Measurements from ENCODE around the gene HOXB5. TPM values are rescaled to one million over a fixed set of nuclear protein-coding genes. Genes with fewer than 3 reads are reported as not detected.

Gene HOXB5
- total and polyA plus RNA-seq, 2 donors (not counting 1 experiment from before 2014, with no cell fraction given): not detected

GRCh38 chr17:48553190-48553547 is 40.4 kb downstream of the HOXB5 start:
- DNase-seq: no peak
- ChIA-PET CTCF (no interaction called here), POLR2A (no interaction called here)
- Histone ChIP-seq H3K9me3 (ENCODE audit: control extremely low read depth in 1 of 3, control insufficient read depth in 2 of 3, insufficient read depth in 1 of 3, low read length in 2 of 3) (peaks cover 0 to 8% (median 0%) of the 10 kb centered on the region in 3 donors), H3K36me3 (replicated peaks in 1 of 2; ENCODE audit: control extremely low read depth in 1 of 2, control insufficient read depth in 1 of 2, extremely low read depth in 1 of 2, insufficient read depth in 2 of 2, low read length in 1 of 2) (no peaks in the 10 kb centered on the region), H3K9ac (ENCODE audit: low read length) (no peak overlapping the region), H3K27me3 (replicated peaks in 1 of 4; ENCODE audit: control extremely low read depth in 1 of 4, control insufficient read depth in 3 of 4, insufficient read depth in 4 of 4, low read length in 3 of 4) (peaks cover 0 to 32% (median 10%) of the 10 kb centered on the region in 4 experiments), H2AFZ (ENCODE audit: insufficient read depth, low read depth, low read length, poor library complexity, severe bottlenecking) (no peak overlapping the region), H4K20me1 (ENCODE audit: control insufficient read depth, insufficient read depth, low read length, poor library complexity, severe bottlenecking) (no peaks in the 10 kb centered on the region), H3K27ac (ENCODE audit: low read length in 2 of 2) (no peak overlapping the region), H3K4me1 (ENCODE audit: control insufficient read depth in 2 of 2, insufficient read depth in 2 of 2, low read length in 2 of 2) (peaks cover 3 to 8% of the 10 kb centered on the region in 2 donors), H3K79me2 (ENCODE audit: control insufficient read depth, insufficient read depth, low read length) (no peaks in the 10 kb centered on the region), H3K4me3 (ENCODE audit: control extremely low read depth in 1 of 5, extremely low read depth in 1 of 5, insufficient read depth in 1 of 5, low read depth in 2 of 5, low read length in 4 of 5) (no peak overlapping the region), H3K4me2 (replicated peaks; ENCODE audit: low read depth, low read length, poor library complexity, severe bottlenecking) (no peak overlapping the region)
- WGBS (ENCODE audit: insufficient coverage): 92% methylated on average over 4 of the region's 5 CpGs
- Mint-ChIP-seq H3K4me3 (no peak overlapping the region), H3K4me1 (peaks cover 4% of the 10 kb centered on the region), H3K27ac (no peak overlapping the region), H3K27me3 (peaks cover 29% of the 10 kb centered on the region), H3K9me3 (ENCODE audit: insufficient read depth) (no peaks in the 10 kb centered on the region)
- TF ChIP-seq CTCF (IDR thresholded peaks at IDR 0.05) (no peak), EZH2 (IDR thresholded peaks at IDR 0.05; ENCODE audit: borderline replicate concordance, insufficient read depth, low read depth, low read length, poor library complexity, severe bottlenecking) (no peak)
- ATAC-seq (ENCODE audit: low read depth): no peak
- intact Hi-C loops (cut with micrococcal nuclease): no loop called here

GRCh38 chr17:48552466-48553189 is 41.0 kb downstream of the HOXB5 start:
- intact Hi-C loops (cut with micrococcal nuclease): no loop called here
- DNase-seq: no peak
- H3K27me3 Mint-ChIP-seq: peaks cover 28% of the 10 kb centered on the region
- no peak overlapping the region for H3K4me3 ChIP-seq (ENCODE audit: control extremely low read depth in 1 of 5, extremely low read depth in 1 of 5, insufficient read depth in 1 of 5, low read depth in 2 of 5, low read length in 4 of 5)
- no peak overlapping the region for H3K9ac ChIP-seq (ENCODE audit: low read length)
- H3K4me3 Mint-ChIP-seq: no peak overlapping the region
- no peak overlapping the region for H3K4me2 ChIP-seq (replicated peaks; ENCODE audit: low read depth, low read length, poor library complexity, severe bottlenecking)
- no peaks in the 10 kb centered on the region for H3K79me2 ChIP-seq (ENCODE audit: control insufficient read depth, insufficient read depth, low read length)
- H3K27ac Mint-ChIP-seq: no peak overlapping the region
- peaks cover 9 to 14% of the 10 kb centered on the region in 2 donors for H3K4me1 ChIP-seq (ENCODE audit: control insufficient read depth in 2 of 2, insufficient read depth in 2 of 2, low read length in 2 of 2)
- no peaks in the 10 kb centered on the region for H3K9me3 Mint-ChIP-seq (ENCODE audit: insufficient read depth)
- no peak for TF ChIP-seq EZH2 (IDR thresholded peaks at IDR 0.05; ENCODE audit: borderline replicate concordance, insufficient read depth, low read depth, low read length, poor library complexity, severe bottlenecking)
- no peak for TF ChIP-seq CTCF (IDR thresholded peaks at IDR 0.05)
- H3K27ac ChIP-seq (ENCODE audit: low read length in 2 of 2): no peak overlapping the region
- no peak overlapping the region for H2AFZ ChIP-seq (ENCODE audit: insufficient read depth, low read depth, low read length, poor library complexity, severe bottlenecking)
- no peaks in the 10 kb centered on the region for H3K36me3 ChIP-seq (replicated peaks in 1 of 2; ENCODE audit: control extremely low read depth in 1 of 2, control insufficient read depth in 1 of 2, extremely low read depth in 1 of 2, insufficient read depth in 2 of 2, low read length in 1 of 2)
- CTCF ChIA-PET: no interaction called here
- peaks cover 0 to 8% (median 0%) of the 10 kb centered on the region in 3 donors for H3K9me3 ChIP-seq (ENCODE audit: control extremely low read depth in 1 of 3, control insufficient read depth in 2 of 3, insufficient read depth in 1 of 3, low read length in 2 of 3)
- WGBS (ENCODE audit: insufficient coverage): 76% methylated on average over 2 of the region's 11 CpGs
- H3K4me1 Mint-ChIP-seq: peaks cover 8% of the 10 kb centered on the region
- no peaks in the 10 kb centered on the region for H4K20me1 ChIP-seq (ENCODE audit: control insufficient read depth, insufficient read depth, low read length, poor library complexity, severe bottlenecking)
- H3K27me3 ChIP-seq (replicated peaks in 1 of 4; ENCODE audit: control extremely low read depth in 1 of 4, control insufficient read depth in 3 of 4, insufficient read depth in 4 of 4, low read length in 3 of 4): peaks cover 0 to 29% (median 10%) of the 10 kb centered on the region in 4 experiments
- ATAC-seq (ENCODE audit: low read depth): no peak
- POLR2A ChIA-PET: no interaction called here
